Adrenal gland (tissue), 5 donors: ENCODE measurements around the gene IFNAR1.

Experiments
- POLR2A ChIP-seq, 2 donors: fragments of 450-650 bp; IDR thresholded peaks; one replicate each; pipeline ENCODE4 v1.6.1; 2017; ENCODE audit warnings: antibody characterized with exemption in 2 of 2, mild to moderate bottlenecking in 2 of 2, moderate library complexity in 1 of 2
- TF ChIP-seq, protein P1 (sequence below), 6 experiments: fragments of 450-650 bp in 4 of 6; fragments of 200-600 bp in 2 of 6; sonication (generic) in 1 of 6; IDR thresholded peaks; 1 replicate in 5 of 6; 2 replicates in 1 of 6; pipeline versions ENCODE4 v1.5.1 to v1.8.0; 2016 to 2021; ENCODE audit warnings: antibody characterized with exemption in 6 of 6, mild to moderate bottlenecking in 2 of 6, moderate library complexity in 1 of 6
- donor health status: DM: no; HTN: no; CAD: no.

DNA sequence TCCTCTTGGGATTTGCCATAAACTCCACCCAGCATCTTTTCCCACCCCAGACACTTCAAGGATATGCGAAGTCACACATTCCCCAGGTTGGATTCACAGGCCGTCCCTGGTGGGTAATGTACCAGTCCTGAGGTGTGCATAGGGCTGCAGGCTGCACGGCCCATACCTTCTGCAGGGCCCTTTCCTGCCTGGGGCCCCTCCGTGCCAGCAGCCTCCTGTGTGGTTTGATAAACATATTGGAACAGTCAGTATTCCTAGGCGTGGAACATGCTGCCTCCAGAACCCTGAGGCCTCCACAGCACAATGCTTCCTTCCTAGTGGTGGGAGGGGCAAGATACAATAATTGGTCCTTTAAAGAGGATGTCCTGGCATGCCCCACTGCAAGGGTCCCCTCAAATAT lies 32.0 kb upstream of the IFNAR1 start:
- TF ChIP-seq POLR2A (IDR thresholded peaks at IDR 0.05) = no peak
- TF ChIP-seq, protein P1, sequence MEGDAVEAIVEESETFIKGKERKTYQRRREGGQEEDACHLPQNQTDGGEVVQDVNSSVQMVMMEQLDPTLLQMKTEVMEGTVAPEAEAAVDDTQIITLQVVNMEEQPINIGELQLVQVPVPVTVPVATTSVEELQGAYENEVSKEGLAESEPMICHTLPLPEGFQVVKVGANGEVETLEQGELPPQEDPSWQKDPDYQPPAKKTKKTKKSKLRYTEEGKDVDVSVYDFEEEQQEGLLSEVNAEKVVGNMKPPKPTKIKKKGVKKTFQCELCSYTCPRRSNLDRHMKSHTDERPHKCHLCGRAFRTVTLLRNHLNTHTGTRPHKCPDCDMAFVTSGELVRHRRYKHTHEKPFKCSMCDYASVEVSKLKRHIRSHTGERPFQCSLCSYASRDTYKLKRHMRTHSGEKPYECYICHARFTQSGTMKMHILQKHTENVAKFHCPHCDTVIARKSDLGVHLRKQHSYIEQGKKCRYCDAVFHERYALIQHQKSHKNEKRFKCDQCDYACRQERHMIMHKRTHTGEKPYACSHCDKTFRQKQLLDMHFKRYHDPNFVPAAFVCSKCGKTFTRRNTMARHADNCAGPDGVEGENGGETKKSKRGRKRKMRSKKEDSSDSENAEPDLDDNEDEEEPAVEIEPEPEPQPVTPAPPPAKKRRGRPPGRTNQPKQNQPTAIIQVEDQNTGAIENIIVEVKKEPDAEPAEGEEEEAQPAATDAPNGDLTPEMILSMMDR (IDR thresholded peaks at IDR 0.05) = no peak
